ENCODE results near the gene PTX3.

The PTX3 gene

DNA sequence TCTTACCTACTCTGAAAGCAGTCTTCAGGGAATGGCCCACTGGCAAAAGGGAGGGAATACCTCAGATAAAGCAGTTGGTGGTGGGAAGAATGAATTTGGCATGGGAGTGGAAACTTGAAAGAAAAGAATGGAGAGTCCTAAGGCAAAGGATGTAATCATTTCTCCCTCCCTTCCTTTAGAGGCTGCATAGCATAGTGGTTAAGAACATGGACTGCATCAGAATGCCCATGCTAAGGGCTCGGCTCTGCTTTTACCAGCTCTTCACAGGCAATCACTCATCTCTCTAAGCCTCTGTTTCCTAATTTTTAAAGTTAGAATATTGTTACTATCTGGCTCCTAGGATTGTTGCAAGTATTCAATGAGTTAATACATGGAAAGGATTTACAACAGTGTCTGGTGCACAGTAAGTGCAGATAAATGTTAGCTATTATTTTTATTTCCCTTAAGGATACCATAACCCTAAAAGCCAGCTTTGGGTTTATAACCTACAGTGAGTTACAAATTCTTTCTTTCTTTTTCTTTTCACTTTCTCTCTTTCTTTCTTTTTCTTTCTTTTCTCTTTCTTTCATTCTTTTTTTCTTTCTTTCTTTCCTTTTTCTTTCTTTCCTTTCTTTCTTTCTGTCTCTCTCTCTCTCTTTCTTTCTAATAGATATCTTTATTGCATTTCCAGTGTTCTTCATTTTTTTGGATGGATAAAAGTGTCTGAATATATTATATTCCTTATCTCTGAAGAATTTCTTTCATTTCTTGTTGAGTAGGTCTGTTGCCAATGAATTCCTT lies 43.0 kb downstream of the PTX3 start:
- no peak for DNase-seq

DNA sequence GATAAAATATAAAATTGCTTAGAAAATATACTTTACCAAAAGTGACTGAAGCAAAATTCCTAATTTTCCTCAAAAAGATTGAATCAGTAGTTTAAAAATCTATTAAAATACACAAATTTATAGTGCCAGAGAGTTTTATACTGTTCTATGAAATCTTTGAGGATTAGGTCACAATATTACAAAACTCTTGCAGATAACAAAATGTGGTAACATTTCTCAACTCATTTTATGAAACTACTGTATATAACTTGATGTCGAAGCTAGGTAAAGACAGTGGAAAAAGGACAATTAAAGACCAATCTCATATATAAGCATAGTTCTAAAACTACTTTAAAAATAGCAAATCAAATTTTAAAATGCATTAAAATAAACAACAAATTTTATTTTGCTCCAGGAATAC lies 50.7 kb downstream of the PTX3 start:
- no peak for DNase-seq

DNA sequence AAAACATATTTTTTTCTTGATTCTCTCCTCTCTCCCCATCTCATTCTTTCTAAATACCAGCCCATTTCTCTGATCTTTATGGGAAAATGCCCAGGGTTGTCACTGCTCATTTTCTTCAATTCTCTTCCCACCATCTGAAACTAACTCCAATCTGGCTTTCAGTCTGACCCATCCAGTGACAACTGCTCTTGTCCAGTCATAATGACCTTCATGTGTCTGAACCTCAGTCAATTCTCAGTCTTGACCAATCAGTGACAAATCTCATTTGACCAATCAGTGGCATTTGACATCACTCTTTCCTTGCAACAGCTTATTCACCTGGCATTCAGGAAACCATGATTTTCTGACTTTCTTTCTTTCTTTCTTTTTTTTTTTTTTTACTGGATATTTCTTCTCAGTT lies 51.5 kb downstream of the PTX3 start:
- no peak for DNase-seq

DNA sequence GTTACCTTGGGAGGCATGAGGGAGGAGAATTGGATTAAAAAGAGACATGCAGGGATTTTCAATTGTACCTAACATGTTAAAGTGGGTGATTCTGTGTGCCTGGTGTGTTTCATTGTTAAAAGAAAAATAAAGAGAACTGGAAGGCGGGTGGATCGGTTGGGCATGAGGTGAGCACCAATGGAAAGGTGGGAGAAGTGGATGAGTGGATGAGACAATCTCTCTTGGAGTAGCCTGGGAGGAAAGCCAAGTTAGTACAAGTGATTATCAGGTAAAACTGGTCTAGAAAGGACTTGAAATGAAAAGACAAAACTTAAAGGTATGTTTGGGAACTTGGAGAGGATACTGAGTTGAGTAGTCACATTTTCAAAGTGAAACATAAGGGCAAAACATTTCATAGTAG lies 54.5 kb downstream of the PTX3 start:
- no peak for DNase-seq

All from NCI-H524 treated with DMSO at 0.1 percent for 48 hours (cell line).